CMK (cell line): Measurements from ENCODE around the gene PLTP.
"Not testable (repeated sequence)": the region's sequence is repeated elsewhere in the genome, so short reads cannot be mapped to it uniquely, and the experiment has no call there.

Source experiments
- DNase-seq: peaks from one replicate; pipeline ENCODE4 v3.0.0-alpha.2; 2010; ENCODE audit warnings: low read depth

PLTP gene

GRCh38 chr20:45897289-45897688, 14.7 kb downstream of the PLTP start:
- DNase-seq = no peak

- no peak for DNase-seq
Observed at GRCh38 chr20:45896641-45897161, 15.3 kb downstream of the PLTP start.

- no peak for DNase-seq
Observed at GRCh38 chr20:45894797-45895196, 17.2 kb downstream of the PLTP start.

GRCh38 chr20:45893831-45894230, 18.1 kb downstream of the PLTP start:
- no peak for DNase-seq

- no peak for DNase-seq
Observed at GRCh38 chr20:45892828-45893500, 19.0 kb downstream of the PLTP start.

DNA sequence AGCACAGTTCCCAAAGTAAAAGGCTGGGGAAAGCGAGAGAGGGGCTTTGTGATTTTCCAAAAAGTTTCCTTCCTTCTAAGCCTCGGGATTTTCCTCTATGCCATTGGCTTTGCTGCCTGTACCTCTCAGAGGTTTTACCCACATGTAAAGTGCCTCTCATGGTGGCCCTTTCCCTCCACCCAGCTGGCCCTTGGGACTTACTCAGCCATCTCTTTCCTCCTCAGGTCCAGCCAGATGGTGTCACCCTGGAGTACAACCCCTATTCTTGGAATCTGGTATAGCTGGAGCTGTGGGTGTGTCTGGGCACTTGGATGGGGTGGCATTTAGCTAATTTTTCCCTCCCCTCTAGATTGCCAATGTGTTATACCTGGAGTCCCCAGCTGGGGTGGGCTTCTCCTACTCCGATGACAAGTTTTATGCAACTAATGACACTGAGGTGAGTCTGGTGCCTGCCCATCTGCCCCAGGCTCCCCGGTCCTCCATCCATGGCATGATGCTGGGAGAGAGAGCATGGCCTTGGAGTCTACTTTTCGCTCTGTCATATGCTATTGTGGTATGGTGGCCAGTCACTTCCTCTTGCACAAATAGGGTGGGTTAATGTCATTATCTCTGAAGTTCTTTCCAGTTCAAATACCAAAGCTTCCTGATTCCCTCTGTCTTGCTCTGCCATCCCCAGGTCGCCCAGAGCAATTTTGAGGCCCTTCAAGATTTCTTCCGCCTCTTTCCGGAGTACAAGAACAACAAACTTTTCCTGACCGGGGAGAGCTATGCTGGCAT, 19.7 kb downstream of the PLTP start:
- DNase-seq = no peak

DNA sequence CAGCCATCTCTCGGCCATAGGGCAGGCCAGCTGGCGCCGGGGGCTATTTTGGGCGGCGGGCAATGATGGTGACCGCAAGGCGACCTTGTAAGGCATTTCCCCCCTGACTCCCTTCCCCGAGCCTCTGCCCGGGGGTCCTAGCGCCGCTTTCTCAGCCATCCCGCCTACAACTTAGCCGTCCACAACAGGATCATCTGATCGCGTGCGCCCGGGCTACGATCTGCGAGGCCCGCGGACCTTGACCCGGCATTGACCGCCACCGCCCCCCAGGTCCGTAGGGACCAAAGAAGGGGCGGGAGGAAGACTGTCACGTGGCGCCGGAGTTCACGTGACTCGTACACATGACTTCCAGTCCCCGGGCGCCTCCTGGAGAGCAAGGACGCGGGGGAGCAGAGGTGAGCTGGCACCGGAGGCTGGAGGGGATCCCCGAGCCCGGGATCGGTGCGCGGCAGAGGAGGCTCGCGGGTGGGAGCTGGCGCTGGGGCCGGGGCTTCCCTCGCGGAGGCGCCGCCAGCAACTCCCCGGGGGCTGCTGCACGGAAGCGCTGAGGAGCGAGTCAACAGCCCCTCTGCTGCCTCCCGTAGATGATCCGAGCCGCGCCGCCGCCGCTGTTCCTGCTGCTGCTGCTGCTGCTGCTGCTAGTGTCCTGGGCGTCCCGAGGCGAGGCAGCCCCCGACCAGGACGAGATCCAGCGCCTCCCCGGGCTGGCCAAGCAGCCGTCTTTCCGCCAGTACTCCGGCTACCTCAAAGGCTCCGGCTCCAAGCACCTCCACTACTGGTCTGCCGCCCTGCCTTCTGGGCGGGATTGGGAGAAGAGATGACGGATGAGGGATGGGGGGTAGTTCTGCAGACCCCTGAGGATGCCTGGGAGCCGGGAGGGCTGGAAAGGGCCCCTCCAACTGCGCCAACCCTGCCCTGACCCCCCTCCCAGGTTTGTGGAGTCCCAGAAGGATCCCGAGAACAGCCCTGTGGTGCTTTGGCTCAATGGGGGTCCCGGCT, 20.7 kb downstream of the PLTP start, which contains the start of the genes CTSA and NEURL2:
Gene CTSA, plus strand, starts transcription at position 351 of the 999 bp plus-strand sequence. Its CDS starts 234 bp downstream, at position 585.
Gene NEURL2, minus strand, starts transcription at position 224 of the 999 bp plus-strand sequence. Its CDS starts 217 bp downstream, at position 7.
- DNase-seq = peak; percentile 91

DNA sequence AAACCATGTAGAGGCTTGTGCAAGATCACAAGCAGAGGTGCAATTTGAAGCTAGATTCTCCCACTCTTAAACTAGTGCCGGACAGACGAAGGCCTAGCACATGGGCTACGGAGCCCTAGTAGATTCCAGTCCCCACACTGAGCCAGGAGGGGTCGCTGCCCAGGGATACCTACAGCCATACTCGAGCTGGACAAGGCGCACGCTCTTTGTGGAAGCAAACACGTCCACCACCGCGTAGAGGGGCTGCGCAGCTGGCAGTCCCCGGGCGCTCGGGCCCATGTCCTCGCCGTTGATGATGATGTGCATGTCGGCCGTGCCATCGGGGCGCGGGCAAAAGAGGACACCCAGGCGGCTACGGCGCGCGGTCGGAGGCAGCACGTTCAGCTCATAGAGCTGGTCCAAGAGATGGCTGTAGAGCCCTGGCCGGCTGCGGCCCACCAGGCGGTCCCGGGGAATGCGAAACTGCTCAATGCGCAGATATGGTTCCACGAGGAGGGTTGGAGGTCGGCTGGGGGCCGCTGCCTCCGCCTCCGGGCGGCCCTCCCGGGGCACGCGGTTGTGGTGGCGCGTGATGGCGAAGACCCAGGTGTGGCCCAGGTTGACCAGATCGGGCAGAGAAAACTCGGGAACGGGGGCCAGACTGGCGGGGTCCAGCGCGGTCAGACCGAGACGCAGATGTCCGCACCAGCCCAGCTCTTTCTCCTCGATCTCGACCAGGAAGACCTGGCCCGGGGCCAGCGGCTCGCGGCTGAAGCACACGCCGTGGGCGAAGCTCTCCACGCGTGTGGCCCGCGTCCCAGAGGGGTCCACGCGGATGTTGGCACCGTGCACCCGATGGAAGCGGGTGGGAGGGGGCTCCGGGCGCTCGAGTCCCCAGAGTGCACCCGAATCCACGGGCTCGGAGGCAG, 21.6 kb downstream of the PLTP start:
- DNase-seq = no peak

DNA sequence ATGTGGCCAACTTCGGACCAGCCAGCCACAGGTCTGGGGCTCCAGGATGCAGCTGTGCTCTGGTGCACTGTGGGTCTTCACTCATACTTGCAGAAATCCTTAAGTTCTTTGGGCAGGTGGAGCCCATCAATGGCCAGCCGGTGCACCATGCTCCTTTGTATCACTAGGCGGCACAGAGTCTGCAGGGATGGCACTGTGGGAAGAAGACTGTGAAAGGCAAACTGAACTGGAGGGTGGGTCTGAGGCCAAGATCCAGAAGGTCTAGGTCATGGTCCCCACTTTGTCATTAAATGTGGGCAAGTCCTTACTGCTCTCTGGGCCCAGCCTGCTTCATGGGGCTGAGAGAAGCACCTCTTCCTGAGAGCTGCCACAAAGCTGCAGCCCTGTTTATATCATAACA, 23.3 kb downstream of the PLTP start:
- DNase-seq = no peak

DNA sequence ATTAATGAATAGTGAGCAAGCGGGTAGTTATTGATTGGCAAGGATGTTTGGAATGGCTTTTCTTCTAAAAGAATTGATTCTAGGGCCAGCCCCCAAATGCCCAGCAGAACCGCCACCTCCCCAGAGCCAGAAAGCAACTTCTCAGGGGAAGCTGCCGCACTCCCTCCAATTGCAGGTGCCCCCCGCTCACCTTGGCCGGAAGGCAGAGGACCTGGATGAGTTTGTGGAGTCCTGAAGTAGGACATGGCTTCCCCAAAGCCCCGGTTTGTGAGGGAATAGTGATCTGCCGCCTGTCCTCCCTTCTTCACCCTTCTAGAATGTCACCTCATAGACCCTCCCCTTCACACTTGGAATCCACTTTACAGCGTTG, 24.6 kb downstream of the PLTP start, which contains the start of gene SPATA25:
Gene SPATA25, minus strand, starts transcription at position 277 of the 370 bp plus-strand sequence. Its CDS starts 32 bp downstream, at position 245.
- no peak for DNase-seq

DNA sequence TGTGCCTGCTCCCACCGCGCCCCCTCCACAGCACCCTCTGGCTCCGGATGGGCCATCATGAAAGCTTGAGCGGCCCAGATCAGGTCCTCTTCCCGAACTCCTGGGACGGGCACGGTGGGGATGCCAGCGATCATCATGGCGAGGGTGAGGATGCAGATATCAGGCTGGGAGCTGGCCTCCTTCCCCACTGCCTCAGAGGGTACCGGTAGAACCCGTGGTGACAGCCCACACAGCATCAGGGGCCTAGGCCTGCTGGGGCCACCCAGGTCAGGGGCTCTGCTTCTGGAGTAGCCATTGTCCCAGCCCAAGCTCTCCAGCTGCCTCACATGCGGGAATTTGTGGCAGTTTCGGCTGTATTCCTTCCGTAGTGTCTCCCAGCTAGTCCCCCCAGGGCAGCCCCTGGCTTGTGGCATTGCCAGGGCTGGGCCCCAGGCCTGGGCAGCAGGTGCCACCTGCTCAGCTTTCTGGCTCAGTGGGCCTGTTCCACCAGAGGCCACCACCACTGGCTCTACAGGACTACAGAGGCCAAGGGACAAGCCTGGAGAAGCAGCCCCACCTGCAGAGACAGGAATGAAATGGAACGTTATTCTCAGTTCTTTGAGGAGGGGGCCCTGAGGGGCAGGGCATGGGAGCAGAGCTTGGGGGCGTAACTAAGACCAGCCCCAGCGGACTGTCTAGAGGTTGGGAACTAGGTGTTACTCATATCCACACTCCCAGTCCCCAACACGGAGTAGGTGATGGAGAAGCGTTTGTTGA, 25.2 kb downstream of the PLTP start:
- no peak for DNase-seq

- no peak for DNase-seq
Observed at GRCh38 chr20:45883100-45883469, 28.9 kb downstream of the PLTP start.

GRCh38 chr20:45882469-45883099, 29.4 kb downstream of the PLTP start:
- no peak for DNase-seq

- peak; percentile 99 for DNase-seq
Observed at GRCh38 chr20:45880988-45881788, 30.8 kb downstream of the PLTP start, which contains the start of gene ZSWIM1. TSS of gene ZSWIM1 (plus strand) at chr20:45881227. CDS start at chr20:45882593, 1,366 bp downstream.

DNA sequence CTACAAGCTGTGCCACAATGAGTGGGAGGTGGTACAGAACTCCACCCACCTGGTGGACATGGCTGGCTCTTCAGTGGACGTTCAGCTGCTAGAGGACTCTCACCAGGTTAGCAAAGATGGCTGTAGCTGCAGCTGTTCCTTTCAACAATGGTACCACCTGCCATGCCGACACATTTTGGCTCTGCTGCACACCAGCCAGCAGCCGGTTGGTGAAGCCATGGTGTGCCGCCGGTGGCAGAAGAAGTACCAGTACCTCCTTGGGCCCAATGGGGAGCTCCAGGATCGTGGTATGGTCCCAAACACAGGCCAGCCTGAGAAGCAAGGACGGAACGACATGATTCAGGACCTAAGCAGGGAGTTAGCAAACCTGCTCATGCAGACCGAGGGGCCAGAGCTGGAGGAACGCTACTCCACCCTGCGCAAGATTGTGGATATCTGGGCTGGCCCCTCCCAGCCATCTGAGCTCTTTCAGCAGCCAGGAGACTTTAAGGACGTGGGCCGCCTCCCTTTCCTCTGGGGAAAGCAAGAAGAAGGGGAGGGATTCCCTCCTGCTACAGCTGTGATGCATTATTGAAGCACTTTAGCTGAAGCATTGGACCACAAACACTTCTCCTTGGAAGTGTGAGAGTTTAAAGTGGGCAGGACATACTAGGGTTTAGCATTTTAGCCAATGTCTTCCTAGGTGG, 33.7 kb downstream of the PLTP start:
- DNase-seq = no peak

GRCh38 chr20:45874576-45874975, 37.4 kb downstream of the PLTP start:
- DNase-seq = no peak

GRCh38 chr20:45874104-45874481, 37.9 kb downstream of the PLTP start:
- DNase-seq = not testable (repeated sequence)
